ENCODE results near the gene IL1R2.

DNA sequence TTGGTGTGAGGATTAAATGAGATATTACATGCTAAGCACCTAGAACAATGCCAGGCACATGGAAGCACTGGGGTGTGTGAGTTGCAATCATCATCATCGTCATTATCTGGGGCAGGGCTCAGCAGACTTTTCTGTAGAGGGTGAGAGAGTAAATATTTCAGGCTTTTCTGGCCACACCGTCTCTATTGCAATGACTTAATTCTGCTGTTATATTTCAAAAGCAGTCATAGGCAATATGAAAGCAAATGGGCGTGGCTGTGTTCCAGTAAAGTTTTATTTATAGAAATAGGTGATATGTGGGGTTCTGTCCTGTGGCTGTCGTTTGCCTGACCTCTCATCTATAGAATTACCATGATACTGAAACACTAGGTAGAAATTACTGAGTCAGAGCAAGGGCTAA lies 60.6 kb downstream of the IL1R2 start:
- TF ChIP-seq, protein P1, sequence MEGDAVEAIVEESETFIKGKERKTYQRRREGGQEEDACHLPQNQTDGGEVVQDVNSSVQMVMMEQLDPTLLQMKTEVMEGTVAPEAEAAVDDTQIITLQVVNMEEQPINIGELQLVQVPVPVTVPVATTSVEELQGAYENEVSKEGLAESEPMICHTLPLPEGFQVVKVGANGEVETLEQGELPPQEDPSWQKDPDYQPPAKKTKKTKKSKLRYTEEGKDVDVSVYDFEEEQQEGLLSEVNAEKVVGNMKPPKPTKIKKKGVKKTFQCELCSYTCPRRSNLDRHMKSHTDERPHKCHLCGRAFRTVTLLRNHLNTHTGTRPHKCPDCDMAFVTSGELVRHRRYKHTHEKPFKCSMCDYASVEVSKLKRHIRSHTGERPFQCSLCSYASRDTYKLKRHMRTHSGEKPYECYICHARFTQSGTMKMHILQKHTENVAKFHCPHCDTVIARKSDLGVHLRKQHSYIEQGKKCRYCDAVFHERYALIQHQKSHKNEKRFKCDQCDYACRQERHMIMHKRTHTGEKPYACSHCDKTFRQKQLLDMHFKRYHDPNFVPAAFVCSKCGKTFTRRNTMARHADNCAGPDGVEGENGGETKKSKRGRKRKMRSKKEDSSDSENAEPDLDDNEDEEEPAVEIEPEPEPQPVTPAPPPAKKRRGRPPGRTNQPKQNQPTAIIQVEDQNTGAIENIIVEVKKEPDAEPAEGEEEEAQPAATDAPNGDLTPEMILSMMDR (IDR thresholded peaks at IDR 0.05; ENCODE audit: low read depth, low read length, poor library complexity, severe bottlenecking) = no peak
- TF ChIP-seq EZH2phosphoT487 (IDR thresholded peaks at IDR 0.05; ENCODE audit: borderline replicate concordance, low read length) = no peak
